Measurements from ENCODE around the gene SAMSN1.
"Not testable (repeated sequence)": the region's sequence is repeated elsewhere in the genome, so short reads cannot be mapped to it uniquely, and the experiment has no call there.

SAMSN1 gene

DNA sequence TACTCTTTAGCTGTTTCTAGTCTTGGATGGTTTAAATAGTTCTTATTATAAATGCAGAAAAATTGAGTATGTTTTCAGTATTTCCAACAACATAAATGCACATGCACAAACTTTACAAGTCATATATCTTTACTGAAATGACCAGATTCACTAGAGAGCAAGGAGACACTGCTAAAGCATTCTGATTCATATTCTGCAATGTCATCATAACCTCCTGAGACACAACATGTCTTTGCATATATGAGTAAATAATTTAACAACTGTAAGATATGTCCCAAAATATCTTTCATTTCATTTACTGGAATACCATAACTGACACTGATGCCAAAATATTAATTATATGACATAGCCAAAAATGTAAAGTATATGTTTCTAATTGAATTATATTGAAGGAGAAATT, 16.8 kb upstream of the SAMSN1 start:
- DNase-seq = no peak

DNA sequence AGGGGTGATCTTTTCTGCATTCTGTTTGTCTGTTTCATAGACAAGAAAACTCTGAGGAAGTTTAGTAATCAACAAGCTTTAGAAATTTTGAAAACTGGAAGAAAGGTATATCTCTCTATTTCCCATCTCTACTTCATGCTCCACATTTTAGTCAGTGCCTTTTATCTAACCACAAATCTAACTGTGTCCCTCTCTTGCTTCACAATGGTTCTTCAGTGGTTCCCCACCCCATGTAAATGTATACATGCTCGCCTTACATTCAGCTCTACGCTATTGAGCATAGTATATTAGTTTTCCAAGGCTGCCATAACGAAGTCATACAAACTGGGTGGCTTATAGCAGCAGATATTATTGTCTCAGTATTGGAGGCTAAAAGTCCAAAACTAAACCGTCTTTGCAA, 14.4 kb upstream of the SAMSN1 start:
- DNase-seq = no peak

DNA sequence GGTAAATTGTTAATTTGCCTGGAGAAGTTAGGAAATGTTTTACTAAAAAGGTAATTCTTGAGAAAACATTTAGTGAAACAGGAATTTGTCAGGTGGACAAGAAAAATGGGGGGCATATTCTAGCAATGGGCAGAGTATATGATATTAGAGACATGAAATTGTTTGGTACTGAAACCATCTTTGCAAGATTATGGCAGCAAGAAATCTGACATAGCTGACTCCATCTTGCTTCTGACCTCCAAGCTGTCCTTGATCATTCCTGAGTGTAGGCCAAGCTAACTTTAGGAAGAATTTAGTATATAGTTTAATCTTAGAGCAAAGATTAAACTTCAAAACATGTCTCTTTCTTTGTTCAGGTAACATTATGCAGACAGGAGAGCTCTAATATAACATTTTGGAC, 14.0 kb upstream of the SAMSN1 start:
- DNase-seq = no peak

DNA sequence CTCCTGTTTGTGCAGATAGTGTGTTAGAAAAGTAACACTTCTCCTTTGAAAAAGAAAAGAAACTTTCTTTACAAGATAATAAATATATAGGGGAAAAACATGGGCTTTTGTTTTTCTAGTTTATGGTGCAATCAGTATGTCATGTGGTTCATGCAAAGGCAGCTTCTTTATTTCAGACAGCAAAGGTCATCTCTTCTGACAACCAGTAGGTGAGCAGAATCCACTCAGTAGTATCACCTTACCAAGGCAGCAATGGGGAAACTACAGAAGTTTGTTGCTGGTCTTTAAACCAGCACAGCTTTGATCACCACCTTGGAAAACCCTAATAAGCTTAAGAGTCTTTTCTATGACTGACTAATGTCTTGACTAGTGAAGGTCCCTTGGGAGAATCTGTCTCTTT, 13.0 kb upstream of the SAMSN1 start:
- DNase-seq = no peak

DNA sequence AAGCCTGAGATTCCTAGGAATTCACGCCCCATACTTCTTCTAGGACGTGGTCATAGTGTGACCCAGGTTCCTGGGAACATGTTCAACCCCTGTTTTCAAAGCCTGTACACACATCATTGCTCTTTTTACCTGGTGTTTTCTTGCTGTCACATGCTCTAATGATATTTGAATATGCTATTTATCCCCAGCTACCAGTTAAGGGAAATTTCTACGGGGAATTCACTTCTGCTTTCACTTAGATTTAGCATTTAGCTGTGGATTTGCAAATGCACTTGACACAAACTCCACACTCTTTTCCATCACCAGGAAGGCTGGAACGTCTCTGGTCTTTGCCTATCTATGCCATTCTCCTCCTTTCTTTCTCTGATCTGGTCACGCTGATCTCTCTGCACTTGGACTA, 11.3 kb upstream of the SAMSN1 start:
- no peak for DNase-seq

DNA sequence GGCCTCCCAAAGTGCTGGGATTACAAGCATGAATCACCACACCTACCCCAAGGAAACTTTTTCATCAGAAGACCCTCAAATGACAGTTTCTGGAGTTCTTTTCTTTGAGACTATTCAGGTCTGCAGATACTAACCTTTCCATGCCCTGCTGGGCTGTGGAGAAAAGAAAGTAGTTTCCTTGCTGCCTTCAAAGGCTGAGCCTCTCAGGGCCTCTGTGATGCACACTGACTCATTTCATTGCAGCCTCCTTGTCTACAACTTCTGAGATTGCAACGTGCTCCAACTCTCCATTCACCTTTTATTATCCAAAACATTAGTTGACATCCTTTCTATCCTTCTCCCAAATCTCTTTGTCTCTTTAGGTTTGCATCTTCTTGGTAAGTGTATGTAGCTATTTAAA, 8.8 kb upstream of the SAMSN1 start:
- peak; percentile 58 for DNase-seq

DNA sequence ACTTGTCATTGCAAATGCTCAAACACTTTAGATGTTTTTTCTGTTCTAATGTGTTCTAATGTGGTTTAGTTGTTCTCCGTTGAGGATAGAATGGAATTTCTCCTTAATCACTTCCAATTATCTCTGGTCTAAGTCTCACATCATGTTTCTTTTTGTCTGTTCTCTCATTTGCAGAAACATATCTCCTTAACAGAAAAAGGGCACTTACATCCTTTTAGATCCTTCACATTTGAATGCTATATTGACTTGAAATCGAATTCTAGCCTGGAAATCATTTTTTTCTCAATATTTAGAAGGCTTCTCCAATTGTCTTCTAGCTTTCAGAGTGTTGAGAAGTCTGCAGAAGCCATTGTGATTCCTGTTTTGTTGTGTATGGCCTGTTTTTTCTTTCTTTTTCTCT, 7.3 kb upstream of the SAMSN1 start:
- DNase-seq = no peak

DNA sequence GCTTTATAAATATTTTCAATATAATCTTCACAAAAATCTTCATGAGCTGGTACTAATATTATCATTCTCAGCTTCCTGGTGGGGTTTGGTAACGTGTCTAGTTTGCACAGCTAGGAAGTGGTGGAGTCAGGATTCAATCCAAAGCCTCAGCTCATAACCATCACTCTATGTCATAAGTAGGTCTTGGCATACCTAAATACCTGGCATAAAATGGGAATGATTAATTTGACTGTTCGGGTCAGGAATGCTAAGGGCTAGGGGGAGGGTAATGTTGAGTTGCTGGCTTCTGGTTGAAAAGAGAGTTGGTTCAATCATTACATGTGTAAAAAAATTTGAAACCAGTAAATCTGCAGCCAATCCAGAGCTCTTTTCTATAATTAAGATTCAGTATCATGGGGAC, 5.6 kb upstream of the SAMSN1 start:
- DNase-seq = no peak

DNA sequence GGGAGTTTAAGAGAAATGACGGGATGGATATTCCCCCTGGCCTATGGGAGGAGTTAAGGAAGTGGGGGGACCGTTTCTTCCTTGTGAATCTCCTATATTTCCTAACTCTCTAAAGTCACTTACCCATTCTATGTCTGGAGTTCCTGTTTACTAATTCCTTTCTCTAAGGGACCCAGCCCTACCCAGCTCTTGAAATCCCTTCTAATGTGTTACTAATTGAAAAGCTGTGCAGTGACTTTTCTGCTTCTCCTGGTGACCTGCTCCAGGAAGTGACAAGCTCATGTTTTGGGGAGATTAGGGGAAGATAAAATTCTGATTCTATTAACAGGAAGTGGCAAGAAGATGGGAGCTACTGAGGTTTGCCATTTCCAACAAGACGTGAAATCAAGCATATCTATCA, 4.0 kb upstream of the SAMSN1 start:
- peak; percentile 39 for DNase-seq

DNA sequence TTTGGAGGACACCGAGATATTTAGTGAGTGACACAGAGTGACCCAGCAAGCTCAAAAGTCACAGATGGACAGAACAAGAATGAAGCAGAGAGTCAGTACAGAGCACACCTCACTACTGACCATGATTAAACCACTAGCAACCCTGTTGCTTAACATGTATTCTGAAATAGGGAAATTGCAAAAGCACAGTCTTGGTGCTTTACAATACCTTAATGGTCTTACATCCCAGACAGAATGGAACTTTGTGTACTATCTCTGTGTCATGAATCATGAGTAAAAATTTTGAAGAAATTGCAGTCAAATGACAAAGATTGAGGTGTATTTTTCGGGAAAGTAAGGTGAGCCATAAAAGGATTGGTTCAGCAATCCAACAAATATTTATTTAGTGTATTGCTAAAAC, 2.7 kb upstream of the SAMSN1 start:
- no peak for DNase-seq

DNA sequence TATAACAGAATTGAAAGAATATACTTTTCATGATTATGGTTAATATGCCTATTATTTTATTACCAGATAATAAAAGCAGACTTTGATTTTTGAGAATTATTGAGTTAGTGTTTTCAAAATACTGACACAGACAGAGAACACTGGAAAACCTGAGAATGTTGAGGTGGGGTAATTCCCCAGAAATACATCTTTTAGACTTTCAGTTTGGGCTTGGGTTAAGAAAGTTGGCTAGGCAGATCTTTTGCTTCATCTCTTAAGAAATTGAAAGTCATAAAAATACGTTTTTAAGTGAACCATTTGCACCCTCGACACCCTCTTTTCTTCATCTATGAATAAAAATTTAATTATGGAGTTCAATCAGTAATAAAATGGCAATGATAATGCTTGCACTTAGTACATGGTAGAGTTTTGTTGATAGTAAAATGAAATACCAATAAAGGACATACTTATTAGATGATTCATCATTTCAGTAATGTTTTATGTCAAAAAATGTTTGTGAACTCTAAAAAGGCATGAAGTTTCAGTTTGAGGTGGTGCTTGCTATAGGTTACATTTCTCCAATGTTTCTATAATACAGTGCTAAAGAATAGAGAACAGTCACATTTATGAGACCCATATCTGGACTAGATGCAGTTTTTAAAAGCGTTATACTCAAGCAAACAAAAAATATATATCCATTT, 1.9 kb upstream of the SAMSN1 start:
- no peak for DNase-seq

DNA sequence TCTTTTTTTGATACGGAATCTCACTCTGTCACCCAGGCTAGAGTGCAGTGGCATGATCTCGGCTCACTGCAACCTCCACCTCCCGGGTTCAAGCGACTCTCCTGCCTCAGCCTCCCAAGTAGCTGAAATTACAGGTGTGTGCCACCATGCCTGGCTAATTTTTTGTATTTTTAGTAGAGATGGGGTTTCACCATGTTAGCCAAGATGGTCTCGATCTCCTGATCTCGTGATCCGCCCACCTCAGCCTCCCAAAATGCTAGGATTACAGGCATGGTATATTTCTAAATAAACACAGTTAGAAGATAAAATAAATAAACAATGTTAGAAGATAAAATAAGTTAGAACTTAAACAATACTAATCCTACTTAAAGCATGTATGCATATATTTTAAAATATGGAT, 604 bp upstream of the SAMSN1 start:
- not testable (repeated sequence) for DNase-seq

DNA sequence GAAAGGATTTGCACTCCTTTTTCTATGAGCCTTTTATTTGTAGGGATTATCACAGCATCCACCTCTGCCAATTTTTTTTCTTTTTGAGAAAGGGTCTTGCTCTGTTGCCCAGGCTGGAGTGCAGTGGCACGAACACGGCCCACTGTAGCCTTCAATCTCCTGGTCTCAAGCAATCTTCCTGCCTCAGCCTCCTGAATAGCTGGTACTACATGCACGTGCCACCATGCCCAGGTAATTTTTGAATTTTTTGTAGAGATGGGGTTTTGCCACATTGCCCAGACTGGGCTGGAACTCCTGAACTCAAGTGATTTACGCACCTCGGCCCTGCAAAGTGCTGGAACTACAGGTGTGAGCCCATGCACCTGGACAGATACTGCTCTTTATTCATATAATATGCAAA, 2.1 kb downstream of the SAMSN1 start:
- no peak for DNase-seq

DNA sequence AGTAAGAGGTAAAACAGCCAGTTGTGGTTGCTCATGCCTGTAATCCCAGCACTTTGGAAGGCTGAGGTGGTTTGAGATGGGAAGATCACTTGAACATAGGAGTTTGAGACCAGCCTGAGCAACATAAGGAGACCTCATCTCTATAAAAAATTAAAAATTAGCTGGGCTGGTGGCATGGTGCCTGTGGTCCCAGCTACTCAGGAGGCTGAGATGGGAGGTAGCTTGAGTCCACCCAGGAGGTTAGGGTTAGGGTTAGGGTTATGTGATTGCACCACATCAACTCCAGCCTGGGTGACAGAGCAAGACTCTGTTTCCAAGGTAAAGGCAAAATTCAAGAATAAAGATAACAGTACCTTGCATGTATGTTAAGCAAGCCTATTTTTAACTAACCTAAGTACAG, 3.5 kb downstream of the SAMSN1 start:
- no peak for DNase-seq

DNA sequence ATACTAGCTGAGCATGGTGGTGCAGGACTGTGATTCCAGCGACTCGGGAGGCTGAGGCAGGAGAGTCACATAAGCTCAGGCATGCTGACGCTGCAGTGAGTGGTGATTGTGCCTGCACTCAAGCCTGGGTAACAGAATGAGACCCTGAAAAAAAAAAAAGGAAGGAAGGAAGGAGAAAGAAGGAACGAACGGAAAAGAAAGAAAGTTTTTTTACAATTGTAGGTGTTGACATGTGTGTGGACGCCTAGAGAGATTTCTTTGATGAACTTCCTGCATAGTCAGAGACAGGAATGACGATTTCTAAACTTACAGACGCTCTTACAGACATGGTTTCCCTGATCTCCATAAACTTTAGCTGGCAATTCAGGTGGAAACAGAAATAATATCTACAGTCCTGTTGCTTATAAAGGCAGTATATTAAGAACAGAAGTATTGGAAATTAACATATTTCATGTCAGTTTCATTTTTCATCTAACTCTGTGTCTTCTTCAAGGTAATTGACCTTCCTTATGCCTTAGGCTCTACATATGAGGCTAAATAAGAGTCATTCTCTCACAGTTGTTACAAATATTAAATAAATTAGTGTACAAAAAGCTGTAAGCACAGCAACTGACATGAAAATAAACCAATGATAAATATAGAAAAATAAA, 4.1 kb downstream of the SAMSN1 start:
- DNase-seq = peak; percentile 37

DNA sequence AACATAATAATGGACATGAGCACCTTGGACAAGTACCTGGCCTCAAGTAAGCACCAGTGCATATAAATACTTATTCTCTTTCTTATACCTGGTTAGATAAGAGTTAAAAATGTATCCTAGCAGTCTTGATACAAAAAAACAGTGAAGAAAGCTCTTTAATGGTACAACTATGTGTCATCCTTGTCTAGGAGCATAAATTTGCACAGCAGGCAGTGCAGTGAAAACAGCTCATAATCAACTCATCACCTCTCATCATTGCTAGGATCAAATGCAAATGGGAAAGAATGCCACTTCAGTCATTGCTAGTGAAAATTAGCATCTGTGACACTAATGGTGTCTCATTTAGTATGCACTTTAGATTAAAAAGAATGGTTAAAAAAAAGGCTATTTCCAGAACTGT, 7.6 kb downstream of the SAMSN1 start:
- peak; percentile 13 for DNase-seq

DNA sequence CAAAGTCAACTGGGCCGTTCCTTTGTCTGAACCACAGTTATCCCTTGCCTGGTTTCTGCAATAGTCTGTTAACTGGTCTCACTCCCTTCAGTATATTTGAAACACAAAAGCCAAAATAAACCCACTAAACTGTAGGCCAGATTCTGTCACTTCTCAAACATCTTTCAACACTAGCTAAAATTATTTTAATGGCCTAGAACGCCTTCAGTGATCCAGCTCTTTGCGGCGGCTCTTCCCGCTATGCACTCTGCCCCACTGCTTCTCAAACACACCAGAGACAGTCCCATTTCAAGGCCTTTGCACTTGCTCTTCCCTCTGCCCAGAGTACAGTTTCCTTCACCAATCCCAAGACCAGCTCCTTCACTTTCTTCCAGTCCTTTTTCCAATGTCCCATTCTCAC, 9.2 kb downstream of the SAMSN1 start:
- no peak for DNase-seq

DNA sequence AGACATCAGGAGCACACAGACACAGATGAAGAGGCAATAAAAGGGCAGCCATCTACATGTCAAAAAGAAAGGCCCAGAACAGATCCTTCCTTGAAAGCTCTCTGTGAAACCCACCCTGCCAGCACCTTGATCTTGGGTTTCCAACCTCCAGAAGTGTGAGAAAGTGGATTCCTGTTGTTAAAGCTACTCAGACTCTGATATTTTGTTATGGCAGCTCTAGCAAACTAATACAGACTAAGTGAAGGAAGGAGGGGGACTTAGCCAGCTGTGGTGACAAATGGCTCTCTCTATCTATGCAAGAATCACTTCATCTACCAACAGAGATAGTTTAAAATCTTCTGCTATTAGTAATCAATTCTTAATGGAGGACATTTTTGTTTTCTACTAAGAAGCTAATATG, 10.4 kb downstream of the SAMSN1 start:
- no peak for DNase-seq

DNA sequence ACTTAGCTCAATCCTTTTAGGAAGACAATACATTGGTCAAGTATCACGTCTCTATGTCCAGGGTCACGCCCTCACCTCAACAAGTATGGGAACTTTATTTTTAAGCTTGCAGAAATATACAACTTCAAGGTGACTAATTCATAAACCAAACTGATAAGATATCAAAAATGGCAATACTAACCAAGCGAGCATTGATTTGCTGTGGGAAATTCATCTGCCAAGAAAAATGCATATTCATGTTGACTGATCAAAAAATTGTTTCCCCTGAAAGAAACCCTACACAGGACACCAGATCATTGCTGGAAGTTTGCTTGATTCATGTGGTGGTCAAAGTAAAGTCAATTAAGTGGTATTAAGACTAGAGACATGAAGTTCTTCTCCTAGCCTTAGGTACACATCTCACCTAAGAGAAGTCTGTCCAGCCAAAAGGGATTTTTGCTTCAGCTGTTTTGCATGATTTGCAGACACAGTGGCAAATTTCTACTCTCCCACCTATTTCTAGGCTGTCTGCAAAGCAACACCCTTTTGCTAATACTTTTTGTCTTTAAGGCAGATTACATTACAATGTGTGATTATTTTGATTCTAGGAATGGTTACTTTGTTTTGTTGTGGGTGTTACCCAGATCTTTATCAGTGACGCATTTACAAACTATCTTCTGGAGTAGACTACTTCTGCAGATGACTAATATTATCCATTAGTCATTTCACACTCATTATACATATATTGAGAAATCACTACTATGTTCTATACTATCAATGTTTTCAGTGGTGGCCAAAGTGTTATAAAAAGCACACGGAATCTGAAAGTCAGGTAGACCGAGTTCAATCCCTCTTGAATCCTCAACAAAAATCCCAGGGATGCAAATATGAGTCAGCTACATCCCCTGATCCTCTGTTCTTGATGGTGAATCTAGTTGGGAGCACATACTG, 12.4 kb downstream of the SAMSN1 start:
- peak; percentile 21 for DNase-seq

DNA sequence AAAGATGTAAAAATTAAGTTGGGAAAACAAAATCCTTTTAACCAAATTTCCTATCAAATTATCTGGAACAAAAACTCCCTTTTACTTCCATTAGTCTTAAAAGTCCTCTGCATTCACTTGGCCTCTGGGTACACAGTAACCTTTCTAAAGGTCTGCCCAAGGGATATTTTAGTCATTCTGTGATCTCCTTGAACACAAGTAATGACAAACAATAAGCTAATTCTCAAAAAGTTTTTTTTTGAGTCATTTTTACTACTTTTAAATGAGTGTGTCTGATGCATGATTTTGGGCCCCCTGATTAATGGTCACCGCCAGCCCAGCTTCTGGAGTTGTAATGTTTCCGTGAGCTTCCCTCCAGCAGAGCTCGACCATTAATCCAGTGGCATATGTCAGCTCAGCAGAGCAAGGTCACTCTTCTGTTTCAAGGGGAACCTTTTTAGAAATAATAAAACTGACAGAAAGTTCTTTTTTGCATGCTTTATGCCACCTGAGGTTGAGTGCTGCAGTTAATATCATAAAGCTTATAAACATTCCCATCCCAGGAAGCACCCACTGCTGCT, 14.3 kb downstream of the SAMSN1 start:
- DNase-seq = no peak

DNA sequence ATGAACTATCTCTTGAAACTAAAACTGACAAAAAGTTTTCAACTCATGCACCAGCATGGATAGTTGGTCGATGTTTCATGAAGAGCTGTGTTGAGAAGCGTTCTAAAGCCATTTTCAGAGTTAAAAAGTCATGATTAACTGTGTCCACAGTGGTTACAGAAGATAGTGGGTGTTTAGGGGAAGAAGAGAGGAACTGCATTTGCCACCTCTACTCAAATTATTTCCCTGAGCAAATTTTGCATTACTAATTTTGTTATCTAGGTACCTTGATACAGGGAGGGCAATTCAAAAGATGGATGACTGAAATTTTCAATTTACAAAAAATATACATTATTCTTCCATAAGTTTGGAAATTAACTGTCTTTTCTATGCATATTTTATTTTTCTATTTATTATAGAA, 15.5 kb downstream of the SAMSN1 start:
- DNase-seq = no peak

DNA sequence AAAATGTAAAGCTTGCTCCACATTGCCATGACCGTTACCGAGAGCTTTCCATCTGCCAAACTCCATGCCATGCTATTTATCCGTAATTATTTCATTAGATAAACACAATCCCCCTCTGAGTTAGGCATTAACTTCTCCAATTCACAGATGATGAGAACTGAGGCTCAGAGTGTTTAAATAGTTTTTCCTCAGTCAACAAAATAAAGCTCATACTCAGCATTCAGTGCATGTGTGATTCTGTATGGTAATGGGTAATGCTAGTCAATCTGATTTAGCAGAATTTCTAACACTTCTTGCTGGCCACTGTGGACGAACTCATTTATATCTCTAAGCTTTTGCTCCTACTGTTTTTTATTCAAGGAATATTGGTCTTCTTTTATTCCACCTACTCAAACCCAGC, 17.3 kb downstream of the SAMSN1 start:
- no peak for DNase-seq

All from CD4-positive, alpha-beta T cell treated with Interleukin-6 for 4 hours (primary cell).